Stimulated activated CD8-positive, alpha-beta memory T cell treated with anti-CD3 and anti-CD28 coated beads, Interleukin-4, amount 100 ng/mL, for 4 hours (primary cell): Measurements from ENCODE around the gene DAPK2.

Experiments used
- DNase-seq, 2 donors: peaks; one replicate each; pipeline ENCODE4 v3.0.0-alpha.2; 2020; ENCODE audit warnings: low read depth in 2 of 2, low spot score in 1 of 2

Gene DAPK2

GRCh38 chr15:63998489-63998888 is 47.8 kb downstream of the DAPK2 start:
- no peak for DNase-seq

GRCh38 chr15:63997715-63998442 is 48.4 kb downstream of the DAPK2 start:
- no peak for DNase-seq

GRCh38 chr15:63996794-63997357 is 49.4 kb downstream of the DAPK2 start:
- no peak for DNase-seq

- DNase-seq = no peak
These were observed 50.5 kb downstream of the DAPK2 start for GRCh38 chr15:63995789-63996188.

GRCh38 chr15:63994073-63994600 is 52.1 kb downstream of the DAPK2 start:
- no peak for DNase-seq

- DNase-seq = no peak
These were observed 54.0 kb downstream of the DAPK2 start for GRCh38 chr15:63992300-63992699.

GRCh38 chr15:63991706-63992105 is 54.6 kb downstream of the DAPK2 start:
- DNase-seq = no peak

- DNase-seq = no peak
These were observed 55.8 kb downstream of the DAPK2 start for GRCh38 chr15:63990454-63990853.

GRCh38 chr15:63987796-63988378 is 58.4 kb downstream of the DAPK2 start:
- no peak for DNase-seq

- no peak for DNase-seq
These were observed 59.4 kb downstream of the DAPK2 start for GRCh38 chr15:63986751-63987341.

- DNase-seq = no peak
These were observed 60.1 kb downstream of the DAPK2 start for GRCh38 chr15:63986185-63986680.

GRCh38 chr15:63985221-63986184 is 60.8 kb downstream of the DAPK2 start:
- DNase-seq = no peak

- no peak for DNase-seq
These were observed 62.0 kb downstream of the DAPK2 start for GRCh38 chr15:63984331-63984730.

GRCh38 chr15:63983061-63983711 is 63.1 kb downstream of the DAPK2 start:
- no peak for DNase-seq

GRCh38 chr15:63982381-63982854 is 63.9 kb downstream of the DAPK2 start:
- no peak for DNase-seq

GRCh38 chr15:63981596-63982320 is 64.5 kb downstream of the DAPK2 start:
- no peak for DNase-seq

GRCh38 chr15:63979262-63979793 is 67.0 kb downstream of the DAPK2 start:
- DNase-seq = no peak

GRCh38 chr15:63978511-63979261 is 67.6 kb downstream of the DAPK2 start:
- no peak for DNase-seq
